H1 (cell line): ENCODE results near the gene GPR39. TPM values are rescaled to one million over a fixed set of nuclear protein-coding genes. Genes with fewer than 3 reads are reported as not detected.

ENCODE experiments used
- CTCF ChIA-PET: fragments of 300-600 bp; sonication (Branson Sonifier 250); formaldehyde crosslinking; loops from one replicate; lab custom pipeline; 2021; ENCODE audit not compliant: partially characterized antibody; lab: Charles Lee
- POLR2A ChIA-PET: fragments of 300-600 bp; sonication (Branson Sonifier 250); formaldehyde crosslinking; loops from one replicate; lab custom pipeline; 2021; ENCODE audit warnings: inconsistent platforms; ENCODE audit not compliant: partially characterized antibody; lab: Charles Lee
- DNase-seq, 2 experiments: peaks; one replicate each; pipeline versions ENCODE4 v3.0.0 to v3.0.0-alpha.2; 2010 to 2022; ENCODE audit warnings: low spot score in 2 of 2, low read depth in 1 of 2, mixed read lengths in 1 of 2
- FAIRE-seq: peaks from 2 replicates; lab custom pipeline; 2011; peaks lifted over from hg19 to GRCh38; lab: Jason Lieb, UNC
- H2AFZ ChIP-seq: 2 replicates; pipeline ENCODE4 v1.8.1; 2012; ENCODE audit warnings: low read length, inconsistent platforms
- H2AK5ac ChIP-seq: 2 replicates; pipeline ENCODE4 v1.6.1; 2013; ENCODE audit warnings: low read depth, low read length
- H2BK120ac ChIP-seq: replicated peaks from 2 replicates; pipeline ENCODE3; 2013; ENCODE audit warnings: low read depth, low read length, inconsistent platforms
- H2BK12ac ChIP-seq: 2 replicates; pipeline ENCODE4 v1.6.1; 2013; ENCODE audit warnings: low read depth, low read length
- H2BK15ac ChIP-seq: 2 replicates; pipeline ENCODE4 v1.6.1; 2013; ENCODE audit warnings: low read length
- H2BK20ac ChIP-seq: 2 replicates; pipeline ENCODE4 v1.6.1; 2013; ENCODE audit warnings: low read length
- H2BK5ac ChIP-seq: 2 replicates; pipeline ENCODE4 v1.6.1; 2013; ENCODE audit warnings: low read depth, low read length
- H3K14ac ChIP-seq: 2 replicates; pipeline ENCODE4 v1.6.1; 2013; ENCODE audit warnings: inconsistent platforms; ENCODE audit not compliant: insufficient read length
- H3K18ac ChIP-seq: 2 replicates; pipeline ENCODE4 v1.6.1; 2013; ENCODE audit warnings: low read length; ENCODE audit errors: extremely low read depth
- H3K23ac ChIP-seq: 2 replicates; pipeline ENCODE4 v1.6.1; 2013; ENCODE audit warnings: inconsistent platforms; ENCODE audit not compliant: insufficient read length
- H3K23me2 ChIP-seq: 2 replicates; pipeline ENCODE4 v1.6.1; 2013; ENCODE audit warnings: low read depth, low read length
- H3K27ac ChIP-seq: 2 replicates; pipeline ENCODE4 v1.6.1; 2011; ENCODE audit warnings: low read depth, low read length, inconsistent platforms
- H3K27me3 ChIP-seq, 4 experiments: replicated peaks in 1 of 4; 1 replicate in 1 of 4; 2 replicates in 3 of 4; pipeline versions ENCODE4 v1.6.1 to v1.8.1; 2011 to 2013; ENCODE audit warnings: low read length in 3 of 4, mild to moderate bottlenecking in 3 of 4, inconsistent platforms in 2 of 4, mixed read lengths in 2 of 4, moderate library complexity in 1 of 4; ENCODE audit not compliant: control insufficient read depth in 3 of 4, insufficient read depth in 3 of 4; ENCODE audit errors: extremely low read depth in 1 of 4
- H3K36me3 ChIP-seq, 4 experiments: 2 replicates each; pipeline versions ENCODE4 v1.6.1 to v1.8.1; 2011 to 2013; ENCODE audit warnings: mild to moderate bottlenecking in 4 of 4, low read length in 3 of 4, moderate library complexity in 2 of 4, control low read depth in 1 of 4, inconsistent platforms in 1 of 4; ENCODE audit not compliant: insufficient read depth in 4 of 4, control insufficient read depth in 2 of 4
- H3K4ac ChIP-seq: replicated peaks from 2 replicates; pipeline ENCODE3; 2013; ENCODE audit warnings: low read length, low read depth, mixed read lengths, inconsistent platforms; ENCODE audit not compliant: insufficient read length
- H3K4me1 ChIP-seq, 4 experiments: replicated peaks in 1 of 4; 1 replicate in 1 of 4; 2 replicates in 3 of 4; pipeline versions ENCODE4 v1.6.1 to v1.8.1; 2011 to 2013; ENCODE audit warnings: low read length in 3 of 4, inconsistent platforms in 2 of 4, mixed read lengths in 1 of 4; ENCODE audit not compliant: insufficient read depth in 4 of 4, control insufficient read depth in 3 of 4
- H3K4me2 ChIP-seq, 2 experiments: 2 replicates each; pipeline versions ENCODE4 v1.6.1 to v1.8.1; 2011 to 2013; ENCODE audit warnings: low read depth in 2 of 2, low read length in 2 of 2, control low read depth in 1 of 2, inconsistent platforms in 1 of 2, mild to moderate bottlenecking in 1 of 2; ENCODE audit not compliant: insufficient read depth in 1 of 2
- H3K4me3 ChIP-seq, 4 experiments: fragments of 200-600, 300-600 bp in 1 of 4; sonication (generic), shearing (Covaris generic), sonication (Bioruptor Twin) in 1 of 4; 2 replicates each; pipeline versions ENCODE4 v1.5.1 to v1.8.1; 2011 to 2016; ENCODE audit warnings: low read length in 4 of 4, low read depth in 3 of 4, control low read depth in 2 of 4, inconsistent platforms in 2 of 4, mild to moderate bottlenecking in 2 of 4, mixed read lengths in 1 of 4, moderate library complexity in 1 of 4; ENCODE audit not compliant: insufficient read depth in 2 of 4; ENCODE audit errors: extremely low read depth in 1 of 4
- H3K56ac ChIP-seq: replicated peaks from 2 replicates; pipeline ENCODE3; 2013; ENCODE audit warnings: low read depth, mild to moderate bottlenecking, mixed read lengths, low read length, inconsistent platforms; ENCODE audit not compliant: insufficient read length
- H3K79me1 ChIP-seq: 2 replicates; pipeline ENCODE4 v1.6.1; 2013; ENCODE audit warnings: low read depth, low read length, control low read depth
- H3K79me2 ChIP-seq, 2 experiments: 2 replicates each; pipeline versions ENCODE4 v1.6.1 to v1.8.1; 2012 to 2013; ENCODE audit warnings: low read length in 2 of 2, mild to moderate bottlenecking in 2 of 2, inconsistent platforms in 1 of 2; ENCODE audit not compliant: insufficient read depth in 2 of 2, control insufficient read depth in 1 of 2
- H3K9ac ChIP-seq, 4 experiments: replicated peaks in 1 of 4; 1 replicate in 1 of 4; 2 replicates in 3 of 4; pipeline versions ENCODE4 v1.6.1 to v1.8.1; 2011 to 2013; ENCODE audit warnings: low read depth in 3 of 4, low read length in 3 of 4, control low read depth in 2 of 4, mild to moderate bottlenecking in 2 of 4, moderate library complexity in 2 of 4, inconsistent platforms in 1 of 4; ENCODE audit errors: extremely low read depth in 1 of 4
- H3K9me3 ChIP-seq, 2 experiments: 2 replicates each; pipeline versions ENCODE4 v1.6.1 to v1.8.1; 2012 to 2013; ENCODE audit warnings: mild to moderate bottlenecking in 2 of 2, moderate library complexity in 2 of 2, control low read depth in 1 of 2, inconsistent platforms in 1 of 2, low read depth in 1 of 2, low read length in 1 of 2, mixed read lengths in 1 of 2; ENCODE audit not compliant: insufficient read depth in 2 of 2
- H4K20me1 ChIP-seq, 2 experiments: replicated peaks in 1 of 2; 2 replicates each; pipeline versions ENCODE3 to v1.8.1; 2011 to 2013; ENCODE audit warnings: inconsistent platforms in 2 of 2, low read length in 2 of 2, mild to moderate bottlenecking in 1 of 2; ENCODE audit not compliant: insufficient read depth in 2 of 2, control insufficient read depth in 1 of 2
- H4K5ac ChIP-seq: 2 replicates; pipeline ENCODE4 v1.6.1; 2013; ENCODE audit warnings: low read length, low read depth, mixed read lengths, inconsistent platforms; ENCODE audit not compliant: insufficient read length
- H4K8ac ChIP-seq: 2 replicates; pipeline ENCODE4 v1.8.0; 2013; ENCODE audit warnings: mild to moderate bottlenecking, moderate library complexity, low read length, inconsistent platforms; ENCODE audit not compliant: insufficient read depth; ENCODE audit errors: extremely low read depth
- H4K91ac ChIP-seq: replicated peaks from 2 replicates; pipeline ENCODE3; 2013; ENCODE audit warnings: low read length, mixed read lengths, inconsistent platforms; ENCODE audit not compliant: insufficient read length
- CEBPB ChIP-seq: IDR thresholded peaks from 2 replicates; pipeline ENCODE4 v1.6.1; 2012; ENCODE audit warnings: low read depth, low read length
- JUN ChIP-seq: IDR thresholded peaks from 2 replicates; pipeline ENCODE4 v1.6.1; 2011; ENCODE audit warnings: low read depth, mild to moderate bottlenecking, improper control_type of control experiment, low read length
- MAFK ChIP-seq: IDR thresholded peaks from 2 replicates; pipeline ENCODE4 v1.6.1; 2012; ENCODE audit warnings: low read depth, mild to moderate bottlenecking, improper control_type of control experiment, low read length
- WGBS, 2 experiments: shearing (Covaris generic) in 1 of 2; methylation state at CpG; one replicate each; pipeline versions ENCODE4 v1.1.6 to v1.1.7; 2013 to 2015; ENCODE audit warnings: low lambda C conversion rate in 2 of 2, mixed read lengths in 2 of 2, inconsistent platforms in 1 of 2, low coverage in 1 of 2, missing lambda C conversion rate in 1 of 2; ENCODE audit not compliant: insufficient replicate concordance in 2 of 2, insufficient coverage in 1 of 2, insufficient read length in 1 of 2; ENCODE audit errors: extremely low coverage in 1 of 2, missing lambda C conversion rate in 1 of 2; 5-methylcytosine and 5-hydroxymethylcytosine counted together
- polyA plus RNA-seq, 7 experiments: library from polyadenylated mRNA; depleted of rRNA in 3 of 7; stranded (reverse) in 5 of 7; unstranded in 2 of 7; fragments of >200 nt in 5 of 7; fragments of 200-250 nt in 2 of 7; gene quantifications; 1 replicate in 5 of 7; 2 replicates in 1 of 7; 4 replicates in 1 of 7; pipeline versions ENCODE4 v1.2.1 to v1.2.3, GENCODE V29; 2011 to 2013; ENCODE audit warnings: missing spikeins in 2 of 7, mixed read lengths in 2 of 7
- total RNA-seq: library from RNA; stranded (reverse); fragmentation: NEBNext Ultra II Directional; extraction: Animal tissue kit (Norgen Biotek cat#: 25700); gene quantifications from 2 replicates; pipeline ENCODE4 v1.2.1, GENCODE V29; 2021
- TF ChIP-seq, protein P1 (sequence below): IDR thresholded peaks from 2 replicates; pipeline ENCODE4 v1.6.1; 2012; ENCODE audit warnings: inconsistent platforms
- TF ChIP-seq, protein P2 (sequence below), 3 experiments: IDR thresholded peaks; 1 replicate in 2 of 3; 2 replicates in 1 of 3; pipeline versions ENCODE4 v1.5.1 to v1.6.1; 2011; ENCODE audit warnings: low read length in 3 of 3, mild to moderate bottlenecking in 3 of 3, inconsistent platforms in 2 of 3, low read depth in 1 of 3, moderate library complexity in 1 of 3; ENCODE audit not compliant: insufficient read depth in 1 of 3; ENCODE audit errors: control extremely low read depth in 1 of 3

The GPR39 gene
- total and polyA plus RNA-seq, 2 of the 8 experiments (the other 6 are each of a cell fraction or from before 2014, with no cell fraction given), result 0.63 to 2.7 TPM

DNA sequence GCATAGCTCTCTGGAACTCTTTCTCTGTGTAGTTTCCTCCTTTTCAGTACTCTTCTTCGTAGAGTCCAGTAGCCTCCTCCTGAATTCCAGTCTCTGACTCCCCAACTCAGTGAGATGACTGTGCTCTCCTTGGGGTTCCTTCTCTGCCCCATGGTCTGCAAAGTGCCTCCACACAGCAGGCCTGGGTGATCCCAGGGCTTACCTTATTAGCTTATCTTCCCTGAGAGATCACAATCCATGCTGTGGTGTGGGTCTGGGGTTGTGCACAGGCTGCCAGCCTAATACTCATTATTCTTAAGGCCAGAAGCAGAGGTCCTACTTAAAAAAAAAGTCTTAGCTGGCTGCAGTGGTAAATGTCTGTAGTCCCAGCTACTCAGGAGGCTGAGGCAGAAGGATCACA lies 4.6 kb upstream of the GPR39 start:
- Histone ChIP-seq H3K4me2 (no peak overlapping the region), H3K79me2 (no peaks in the 10 kb centered on the region), H3K14ac (no peak overlapping the region), H3K4me1 (peaks cover 0 to 9% (median 5%) of the 10 kb centered on the region in 4 experiments; a peak in 3 of 7 replicates), H3K23me2 (peaks cover 8% of the 10 kb centered on the region), H2AK5ac (no peak overlapping the region), H2BK12ac (no peak overlapping the region), H4K8ac (no peak overlapping the region), H3K23ac (no peak overlapping the region), H2BK5ac (no peak overlapping the region), H3K36me3 (no peaks in the 10 kb centered on the region), H3K27me3 (peaks cover 2 to 19% (median 11%) of the 10 kb centered on the region in 4 experiments), H4K91ac (no peak overlapping the region), H2BK20ac (no peak overlapping the region), H3K56ac (no peak overlapping the region), H2BK120ac (no peak overlapping the region), H4K20me1 (no peaks in the 10 kb centered on the region), H3K9ac (no peak overlapping the region), H4K5ac (no peak overlapping the region), H2AFZ (no peak overlapping the region), H3K18ac (no peak overlapping the region), H2BK15ac (no peak overlapping the region), H3K4ac (no peak overlapping the region), H3K9me3 (no peaks in the 10 kb centered on the region), H3K4me3 (no peak overlapping the region), H3K79me1 (no peaks in the 10 kb centered on the region), H3K27ac (no peak overlapping the region)
- TF ChIP-seq CEBPB (no peak), JUN (no peak), MAFK (no peak)
- TF ChIP-seq, protein P1, sequence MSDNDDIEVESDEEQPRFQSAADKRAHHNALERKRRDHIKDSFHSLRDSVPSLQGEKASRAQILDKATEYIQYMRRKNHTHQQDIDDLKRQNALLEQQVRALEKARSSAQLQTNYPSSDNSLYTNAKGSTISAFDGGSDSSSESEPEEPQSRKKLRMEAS, result no peak
- TF ChIP-seq, protein P2, sequence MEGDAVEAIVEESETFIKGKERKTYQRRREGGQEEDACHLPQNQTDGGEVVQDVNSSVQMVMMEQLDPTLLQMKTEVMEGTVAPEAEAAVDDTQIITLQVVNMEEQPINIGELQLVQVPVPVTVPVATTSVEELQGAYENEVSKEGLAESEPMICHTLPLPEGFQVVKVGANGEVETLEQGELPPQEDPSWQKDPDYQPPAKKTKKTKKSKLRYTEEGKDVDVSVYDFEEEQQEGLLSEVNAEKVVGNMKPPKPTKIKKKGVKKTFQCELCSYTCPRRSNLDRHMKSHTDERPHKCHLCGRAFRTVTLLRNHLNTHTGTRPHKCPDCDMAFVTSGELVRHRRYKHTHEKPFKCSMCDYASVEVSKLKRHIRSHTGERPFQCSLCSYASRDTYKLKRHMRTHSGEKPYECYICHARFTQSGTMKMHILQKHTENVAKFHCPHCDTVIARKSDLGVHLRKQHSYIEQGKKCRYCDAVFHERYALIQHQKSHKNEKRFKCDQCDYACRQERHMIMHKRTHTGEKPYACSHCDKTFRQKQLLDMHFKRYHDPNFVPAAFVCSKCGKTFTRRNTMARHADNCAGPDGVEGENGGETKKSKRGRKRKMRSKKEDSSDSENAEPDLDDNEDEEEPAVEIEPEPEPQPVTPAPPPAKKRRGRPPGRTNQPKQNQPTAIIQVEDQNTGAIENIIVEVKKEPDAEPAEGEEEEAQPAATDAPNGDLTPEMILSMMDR (IDR thresholded peaks at IDR 0.05; ENCODE audit: control extremely low read depth in 1 of 3, insufficient read depth in 1 of 3, low read depth in 1 of 3, low read length in 3 of 3), result no peak
- DNase-seq (no peak), FAIRE-seq (no peak)
- WGBS, 2 experiments, result 100% methylated on average over 1 of the region's 1 CpG; no CpG with 5 or more reads in 1 of the 2 experiments
- ChIA-PET POLR2A (no interaction called here), CTCF (interaction anchor here (0.7 to 1.5 kb wide), 4 partner anchors 37 to 136 kb away, joined by 3 to 7 read pairs (median 6); no protein-coding TSS in a partner anchor)
